H1 (cell line): ENCODE measurements around the gene TXK. TPM values are rescaled to one million over a fixed set of nuclear protein-coding genes. Genes with fewer than 3 reads are reported as not detected.
A peak's percentile ranks its signal among the peaks of the same experiment; 100 is the strongest.

Experiments used
- CTCF ChIA-PET: fragments of 300-600 bp; sonication (Branson Sonifier 250); formaldehyde crosslinking; loops from one replicate; lab custom pipeline; 2021; ENCODE audit not compliant: partially characterized antibody; lab: Charles Lee
- POLR2A ChIA-PET: fragments of 300-600 bp; sonication (Branson Sonifier 250); formaldehyde crosslinking; loops from one replicate; lab custom pipeline; 2021; ENCODE audit warnings: inconsistent platforms; ENCODE audit not compliant: partially characterized antibody; lab: Charles Lee
- DNase-seq, 2 experiments: peaks; one replicate each; pipeline versions ENCODE4 v3.0.0 to v3.0.0-alpha.2; 2010 to 2022; ENCODE audit warnings: low spot score in 2 of 2, low read depth in 1 of 2, mixed read lengths in 1 of 2
- FAIRE-seq: peaks from 2 replicates; lab custom pipeline; 2011; peaks lifted over from hg19 to GRCh38; lab: Jason Lieb, UNC
- H2AFZ ChIP-seq: 2 replicates; pipeline ENCODE4 v1.8.1; 2012; ENCODE audit warnings: low read length, inconsistent platforms
- H2AK5ac ChIP-seq: 2 replicates; pipeline ENCODE4 v1.6.1; 2013; ENCODE audit warnings: low read depth, low read length
- H2BK120ac ChIP-seq: replicated peaks from 2 replicates; pipeline ENCODE3; 2013; ENCODE audit warnings: low read depth, low read length, inconsistent platforms
- H2BK12ac ChIP-seq: 2 replicates; pipeline ENCODE4 v1.6.1; 2013; ENCODE audit warnings: low read depth, low read length
- H2BK15ac ChIP-seq: 2 replicates; pipeline ENCODE4 v1.6.1; 2013; ENCODE audit warnings: low read length
- H2BK20ac ChIP-seq: 2 replicates; pipeline ENCODE4 v1.6.1; 2013; ENCODE audit warnings: low read length
- H2BK5ac ChIP-seq: 2 replicates; pipeline ENCODE4 v1.6.1; 2013; ENCODE audit warnings: low read depth, low read length
- H3K14ac ChIP-seq: 2 replicates; pipeline ENCODE4 v1.6.1; 2013; ENCODE audit warnings: inconsistent platforms; ENCODE audit not compliant: insufficient read length
- H3K18ac ChIP-seq: 2 replicates; pipeline ENCODE4 v1.6.1; 2013; ENCODE audit warnings: low read length; ENCODE audit errors: extremely low read depth
- H3K23ac ChIP-seq: 2 replicates; pipeline ENCODE4 v1.6.1; 2013; ENCODE audit warnings: inconsistent platforms; ENCODE audit not compliant: insufficient read length
- H3K23me2 ChIP-seq: 2 replicates; pipeline ENCODE4 v1.6.1; 2013; ENCODE audit warnings: low read depth, low read length
- H3K27ac ChIP-seq: 2 replicates; pipeline ENCODE4 v1.6.1; 2011; ENCODE audit warnings: low read depth, low read length, inconsistent platforms
- H3K27me3 ChIP-seq, 4 experiments: replicated peaks in 1 of 4; 1 replicate in 1 of 4; 2 replicates in 3 of 4; pipeline versions ENCODE4 v1.6.1 to v1.8.1; 2011 to 2013; ENCODE audit warnings: low read length in 3 of 4, mild to moderate bottlenecking in 3 of 4, inconsistent platforms in 2 of 4, mixed read lengths in 2 of 4, moderate library complexity in 1 of 4; ENCODE audit not compliant: control insufficient read depth in 3 of 4, insufficient read depth in 3 of 4; ENCODE audit errors: extremely low read depth in 1 of 4
- H3K36me3 ChIP-seq, 4 experiments: 2 replicates each; pipeline versions ENCODE4 v1.6.1 to v1.8.1; 2011 to 2013; ENCODE audit warnings: mild to moderate bottlenecking in 4 of 4, low read length in 3 of 4, moderate library complexity in 2 of 4, control low read depth in 1 of 4, inconsistent platforms in 1 of 4; ENCODE audit not compliant: insufficient read depth in 4 of 4, control insufficient read depth in 2 of 4
- H3K4ac ChIP-seq: replicated peaks from 2 replicates; pipeline ENCODE3; 2013; ENCODE audit warnings: low read length, low read depth, mixed read lengths, inconsistent platforms; ENCODE audit not compliant: insufficient read length
- H3K4me1 ChIP-seq, 4 experiments: replicated peaks in 1 of 4; 1 replicate in 1 of 4; 2 replicates in 3 of 4; pipeline versions ENCODE4 v1.6.1 to v1.8.1; 2011 to 2013; ENCODE audit warnings: low read length in 3 of 4, inconsistent platforms in 2 of 4, mixed read lengths in 1 of 4; ENCODE audit not compliant: insufficient read depth in 4 of 4, control insufficient read depth in 3 of 4
- H3K4me2 ChIP-seq, 2 experiments: 2 replicates each; pipeline versions ENCODE4 v1.6.1 to v1.8.1; 2011 to 2013; ENCODE audit warnings: low read depth in 2 of 2, low read length in 2 of 2, control low read depth in 1 of 2, inconsistent platforms in 1 of 2, mild to moderate bottlenecking in 1 of 2; ENCODE audit not compliant: insufficient read depth in 1 of 2
- H3K4me3 ChIP-seq, 4 experiments: fragments of 200-600, 300-600 bp in 1 of 4; sonication (generic), shearing (Covaris generic), sonication (Bioruptor Twin) in 1 of 4; 2 replicates each; pipeline versions ENCODE4 v1.5.1 to v1.8.1; 2011 to 2016; ENCODE audit warnings: low read length in 4 of 4, low read depth in 3 of 4, control low read depth in 2 of 4, inconsistent platforms in 2 of 4, mild to moderate bottlenecking in 2 of 4, mixed read lengths in 1 of 4, moderate library complexity in 1 of 4; ENCODE audit not compliant: insufficient read depth in 2 of 4; ENCODE audit errors: extremely low read depth in 1 of 4
- H3K56ac ChIP-seq: replicated peaks from 2 replicates; pipeline ENCODE3; 2013; ENCODE audit warnings: low read depth, mild to moderate bottlenecking, mixed read lengths, low read length, inconsistent platforms; ENCODE audit not compliant: insufficient read length
- H3K79me1 ChIP-seq: 2 replicates; pipeline ENCODE4 v1.6.1; 2013; ENCODE audit warnings: low read depth, low read length, control low read depth
- H3K79me2 ChIP-seq, 2 experiments: 2 replicates each; pipeline versions ENCODE4 v1.6.1 to v1.8.1; 2012 to 2013; ENCODE audit warnings: low read length in 2 of 2, mild to moderate bottlenecking in 2 of 2, inconsistent platforms in 1 of 2; ENCODE audit not compliant: insufficient read depth in 2 of 2, control insufficient read depth in 1 of 2
- H3K9ac ChIP-seq, 4 experiments: replicated peaks in 1 of 4; 1 replicate in 1 of 4; 2 replicates in 3 of 4; pipeline versions ENCODE4 v1.6.1 to v1.8.1; 2011 to 2013; ENCODE audit warnings: low read depth in 3 of 4, low read length in 3 of 4, control low read depth in 2 of 4, mild to moderate bottlenecking in 2 of 4, moderate library complexity in 2 of 4, inconsistent platforms in 1 of 4; ENCODE audit errors: extremely low read depth in 1 of 4
- H3K9me3 ChIP-seq, 2 experiments: 2 replicates each; pipeline versions ENCODE4 v1.6.1 to v1.8.1; 2012 to 2013; ENCODE audit warnings: mild to moderate bottlenecking in 2 of 2, moderate library complexity in 2 of 2, control low read depth in 1 of 2, inconsistent platforms in 1 of 2, low read depth in 1 of 2, low read length in 1 of 2, mixed read lengths in 1 of 2; ENCODE audit not compliant: insufficient read depth in 2 of 2
- H4K20me1 ChIP-seq, 2 experiments: replicated peaks in 1 of 2; 2 replicates each; pipeline versions ENCODE3 to v1.8.1; 2011 to 2013; ENCODE audit warnings: inconsistent platforms in 2 of 2, low read length in 2 of 2, mild to moderate bottlenecking in 1 of 2; ENCODE audit not compliant: insufficient read depth in 2 of 2, control insufficient read depth in 1 of 2
- H4K5ac ChIP-seq: 2 replicates; pipeline ENCODE4 v1.6.1; 2013; ENCODE audit warnings: low read length, low read depth, mixed read lengths, inconsistent platforms; ENCODE audit not compliant: insufficient read length
- H4K8ac ChIP-seq: 2 replicates; pipeline ENCODE4 v1.8.0; 2013; ENCODE audit warnings: mild to moderate bottlenecking, moderate library complexity, low read length, inconsistent platforms; ENCODE audit not compliant: insufficient read depth; ENCODE audit errors: extremely low read depth
- H4K91ac ChIP-seq: replicated peaks from 2 replicates; pipeline ENCODE3; 2013; ENCODE audit warnings: low read length, mixed read lengths, inconsistent platforms; ENCODE audit not compliant: insufficient read length
- WGBS, 2 experiments: shearing (Covaris generic) in 1 of 2; methylation state at CpG; one replicate each; pipeline versions ENCODE4 v1.1.6 to v1.1.7; 2013 to 2015; ENCODE audit warnings: low lambda C conversion rate in 2 of 2, mixed read lengths in 2 of 2, inconsistent platforms in 1 of 2, low coverage in 1 of 2, missing lambda C conversion rate in 1 of 2; ENCODE audit not compliant: insufficient replicate concordance in 2 of 2, insufficient coverage in 1 of 2, insufficient read length in 1 of 2; ENCODE audit errors: extremely low coverage in 1 of 2, missing lambda C conversion rate in 1 of 2; 5-methylcytosine and 5-hydroxymethylcytosine counted together
- polyA plus RNA-seq, 7 experiments: library from polyadenylated mRNA; depleted of rRNA in 3 of 7; stranded (reverse) in 5 of 7; unstranded in 2 of 7; fragments of >200 nt in 5 of 7; fragments of 200-250 nt in 2 of 7; gene quantifications; 1 replicate in 5 of 7; 2 replicates in 1 of 7; 4 replicates in 1 of 7; pipeline versions ENCODE4 v1.2.1 to v1.2.3, GENCODE V29; 2011 to 2013; ENCODE audit warnings: missing spikeins in 2 of 7, mixed read lengths in 2 of 7
- total RNA-seq: library from RNA; stranded (reverse); fragmentation: NEBNext Ultra II Directional; extraction: Animal tissue kit (Norgen Biotek cat#: 25700); gene quantifications from 2 replicates; pipeline ENCODE4 v1.2.1, GENCODE V29; 2021
- TF ChIP-seq, protein P1 (sequence below): IDR thresholded peaks from 2 replicates; pipeline ENCODE4 v1.6.1; 2012; ENCODE audit warnings: inconsistent platforms

TXK gene
- total and polyA plus RNA-seq, 2 of the 8 experiments (the other 6 are each of a cell fraction or from before 2014, with no cell fraction given) = not detected

DNA sequence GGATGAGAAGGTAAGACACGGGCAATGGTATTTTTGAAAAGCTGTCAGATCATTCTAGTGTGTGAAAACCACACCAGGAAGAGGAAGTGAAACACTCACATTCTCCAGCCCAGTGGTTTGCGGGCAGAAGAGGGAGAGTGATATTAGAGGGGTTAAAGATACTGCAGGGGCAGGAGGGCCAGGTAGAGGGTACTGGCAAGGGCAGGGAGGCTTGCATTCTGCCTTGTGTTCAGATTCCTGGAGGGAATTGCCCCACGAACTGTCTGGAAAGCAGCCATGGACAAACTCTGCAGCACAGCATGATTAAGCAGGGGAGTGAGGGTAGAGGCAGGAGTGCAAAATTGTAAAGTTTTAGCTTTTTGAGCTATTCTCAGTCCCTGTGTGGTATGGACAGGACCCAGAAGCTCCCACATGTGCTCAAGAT lies 86.6 kb downstream of the TXK start:
- Histone ChIP-seq H3K79me1 (no peaks in the 10 kb centered on the region), H4K20me1 (no peaks in the 10 kb centered on the region), H4K8ac (no peak overlapping the region), H3K56ac (no peak overlapping the region), H3K27me3 (no peaks in the 10 kb centered on the region), H3K9ac (no peak overlapping the region; a peak in 2 of 7 replicates), H2AK5ac (no peak overlapping the region), H3K79me2 (no peaks in the 10 kb centered on the region), H3K18ac (no peak overlapping the region), H3K36me3 (no peaks in the 10 kb centered on the region), H4K91ac (no peak overlapping the region), H2BK15ac (no peak overlapping the region), H2BK20ac (no peak overlapping the region), H3K4me3 (no peak overlapping the region), H4K5ac (no peak overlapping the region), H2AFZ (peak overlapping the region; percentile 81), H3K4me2 (no peak overlapping the region), H3K23me2 (no peaks in the 10 kb centered on the region), H3K9me3 (no peaks in the 10 kb centered on the region), H2BK120ac (no peak overlapping the region), H3K23ac (no peak overlapping the region), H3K27ac (no peak overlapping the region), H3K4ac (no peak overlapping the region), H3K14ac (no peak overlapping the region), H2BK5ac (no peak overlapping the region), H2BK12ac (no peak overlapping the region), H3K4me1 (no peaks in the 10 kb centered on the region; a peak in 1 of 7 replicates)
- TF ChIP-seq, protein P1, sequence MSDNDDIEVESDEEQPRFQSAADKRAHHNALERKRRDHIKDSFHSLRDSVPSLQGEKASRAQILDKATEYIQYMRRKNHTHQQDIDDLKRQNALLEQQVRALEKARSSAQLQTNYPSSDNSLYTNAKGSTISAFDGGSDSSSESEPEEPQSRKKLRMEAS = no peak
- FAIRE-seq = no peak
- ChIA-PET CTCF (interaction anchor here (0.8 to 9.3 kb wide), 4 partner anchors 10 to 114 kb away, joined by 3 to 85 read pairs (median 3); no protein-coding TSS in a partner anchor), POLR2A (interaction anchor here (0.9 kb wide), 1 partner anchor 11 kb away, joined by 4 read pairs; no protein-coding TSS in a partner anchor)
- WGBS, 2 experiments = 85% methylated on average over 3 of the region's 3 CpGs; no CpG with 5 or more reads in 1 of the 2 experiments
- no peak for DNase-seq
